Testis (tissue), 3 donors: Measurements from ENCODE around the gene IGF2R. TPM values are rescaled to one million over a fixed set of nuclear protein-coding genes. Genes with fewer than 3 reads are reported as not detected.

Experiments used
- DNase-seq: peaks from one replicate; pipeline ENCODE4 v3.0.0-alpha.2; 2019
- H3K27ac ChIP-seq, 2 donors: fragments of 200-600 bp; sonication (generic); one replicate each; pipeline ENCODE4 v1.5.1; 2019
- H3K27me3 ChIP-seq: fragments of 200-600 bp; sonication (generic); one replicate; pipeline ENCODE4 v1.5.1; 2019
- H3K36me3 ChIP-seq: fragments of 200-600 bp; sonication (generic); one replicate; pipeline ENCODE4 v1.5.1; 2017; ENCODE audit warnings: low read depth; ENCODE audit errors: missing control alignments
- H3K4me1 ChIP-seq: fragments of 200-600 bp; sonication (generic); one replicate; pipeline ENCODE4 v1.5.1; 2019
- H3K4me3 ChIP-seq, 2 donors: fragments of 200-600 bp; sonication (generic); one replicate each; pipeline ENCODE4 v1.5.1; 2017 to 2019
- H3K9me3 ChIP-seq: fragments of 200-600 bp; sonication (generic); one replicate; pipeline ENCODE4 v1.5.1; 2017
- CTCF ChIP-seq, 3 experiments: fragments of 450-650 bp in 2 of 3; fragments of 200-600 bp in 1 of 3; sonication (generic) in 1 of 3; IDR thresholded peaks; one replicate each; pipeline ENCODE4 v1.5.1; 2016 to 2019; ENCODE audit warnings: antibody characterized with exemption in 3 of 3, mild to moderate bottlenecking in 2 of 3, moderate library complexity in 1 of 3
- POLR2A ChIP-seq: fragments of 450-650 bp; IDR thresholded peaks from one replicate; pipeline ENCODE4 v1.6.1; 2017; ENCODE audit warnings: antibody characterized with exemption, mild to moderate bottlenecking, moderate library complexity
- WGBS, 2 donors: methylation state at CpG; one replicate each; pipeline ENCODE4 v1.1.5; 2018; 5-methylcytosine and 5-hydroxymethylcytosine counted together
- intact Hi-C: fragments of 100-400 bp; cut with DNase I; formaldehyde crosslinking; loops from one replicate; pipeline ENCODE4 v1.15.1; 2023; ENCODE audit warnings: low total_unique reads
- polyA plus RNA-seq: library from polyadenylated mRNA; stranded (reverse); fragments of 350-450 nt; fragmentation: Illumina TruSeq; extraction: RNeasy Lipid Tissue Mini Kit (QIAGEN cat#74804); gene quantifications from one replicate; pipeline ENCODE4 v1.2.3, GENCODE V29; 2014; ENCODE audit warnings: low read depth, low replicate concordance; ENCODE audit not compliant: insufficient read depth
- total RNA-seq, 2 donors: library from RNA; depleted of rRNA; stranded (reverse); fragments of >200 nt; gene quantifications; one replicate each; pipeline ENCODE4 v1.2.3, GENCODE V29; 2016

The IGF2R gene
- total and polyA plus RNA-seq, 3 donors from 2014 or later, result 47.3 to 109 (median 84.6) TPM

- TF ChIP-seq POLR2A (no peak), CTCF (IDR thresholded peaks at IDR 0.05) (no peak)
- no peaks in the 10 kb centered on the region for H3K9me3 ChIP-seq
- no peak overlapping the region for H3K4me3 ChIP-seq
- H3K27me3 ChIP-seq, result no peaks in the 10 kb centered on the region
- DNase-seq, result no peak
- 89 to 94% methylated on average over 8 of the region's 8 CpGs for WGBS, 2 donors
- H3K4me1 ChIP-seq, result no peaks in the 10 kb centered on the region
- H3K27ac ChIP-seq, result no peak overlapping the region
- no peaks in the 10 kb centered on the region for H3K36me3 ChIP-seq
- intact Hi-C loops, result no loop called here
Observed at GRCh38 chr6:160095146-160095845, 126.4 kb downstream of the IGF2R start.

- intact Hi-C loops, result no loop called here
- Histone ChIP-seq H3K27me3 (no peaks in the 10 kb centered on the region), H3K27ac (no peak overlapping the region), H3K9me3 (no peaks in the 10 kb centered on the region), H3K4me3 (no peak overlapping the region), H3K36me3 (no peaks in the 10 kb centered on the region), H3K4me1 (no peaks in the 10 kb centered on the region)
- no peak for DNase-seq
- WGBS, 2 donors, result 84 to 85% methylated on average over 16 to 23 of the region's 23 CpGs
- TF ChIP-seq CTCF (IDR thresholded peaks at IDR 0.05), result no peak
- no peak for TF ChIP-seq POLR2A
Observed at GRCh38 chr6:160101277-160102205, 132.7 kb downstream of the IGF2R start.

GRCh38 chr6:160102399-160102798 lies 133.5 kb downstream of the IGF2R start:
- TF ChIP-seq POLR2A (no peak), CTCF (IDR thresholded peaks at IDR 0.05) (no peak)
- intact Hi-C loops, result no loop called here
- Histone ChIP-seq H3K27me3 (no peaks in the 10 kb centered on the region), H3K4me3 (no peak overlapping the region), H3K4me1 (no peaks in the 10 kb centered on the region), H3K9me3 (no peaks in the 10 kb centered on the region), H3K27ac (no peak overlapping the region), H3K36me3 (no peaks in the 10 kb centered on the region)
- 89 to 94% methylated on average over 12 to 16 of the region's 16 CpGs for WGBS, 2 donors
- no peak for DNase-seq

GRCh38 chr6:160102956-160103824 lies 134.3 kb downstream of the IGF2R start:
- Histone ChIP-seq H3K4me3 (no peak overlapping the region), H3K36me3 (no peaks in the 10 kb centered on the region), H3K27ac (peak overlapping the region in 1 of 2 donors; percentile 8), H3K4me1 (no peaks in the 10 kb centered on the region), H3K9me3 (no peaks in the 10 kb centered on the region), H3K27me3 (no peaks in the 10 kb centered on the region)
- intact Hi-C loops, result no loop called here
- TF ChIP-seq CTCF (IDR thresholded peaks at IDR 0.05) (peak in 1 of 3 experiments; percentile 24), POLR2A (no peak)
- 87 to 91% methylated on average over 14 of the region's 14 CpGs for WGBS, 2 donors
- DNase-seq, result no peak
